ENCODE data around the gene PDE4B. TPM values are rescaled to one million over a fixed set of nuclear protein-coding genes. Genes with fewer than 3 reads are reported as not detected.

PDE4B gene
- total and polyA plus RNA-seq, 2 of the 13 experiments (the other 11 are each of a cell fraction or from before 2014, with no cell fraction given), result not detected

DNA sequence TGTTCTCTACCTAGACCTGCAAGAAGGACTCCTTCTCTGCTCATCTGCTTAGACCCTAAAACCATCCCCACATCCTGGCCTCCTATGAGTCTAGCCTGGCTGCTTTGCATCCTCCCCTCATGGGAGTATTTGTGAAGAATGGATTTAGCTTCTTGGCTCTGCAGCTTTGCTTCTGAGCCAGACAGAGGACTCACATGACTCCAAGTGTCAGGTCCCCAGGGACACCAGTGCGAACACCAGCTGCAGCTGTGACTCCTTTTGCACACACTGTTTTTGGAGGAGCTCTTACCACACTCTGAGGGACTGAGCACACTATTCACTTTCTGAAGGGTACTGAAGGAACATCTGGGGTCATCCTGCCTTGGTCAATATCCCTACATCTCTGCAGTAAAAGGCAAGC is 609.5 kb downstream of the PDE4B start:
- in situ Hi-C loops (cut with HindIII; ENCODE audit: extremely low pct_ligation_motif_present, low pct_unique_long_range_greater_than_20kb) (no loop called here), intact Hi-C loops (cut with micrococcal nuclease; ENCODE audit: unreplicated experiment) (no loop called here)
- Histone ChIP-seq H3K4me3 (replicated peaks in 1 of 3; ENCODE audit: insufficient read depth in 1 of 3, low read depth in 2 of 3, low read length in 3 of 3) (no peak overlapping the region), H3K79me2 (ENCODE audit: insufficient read depth, low read length) (no peaks in the 10 kb centered on the region), H3K9me3 (ENCODE audit: low read length) (peaks cover 12% of the 10 kb centered on the region; the same call in 1 of the 2 replicates), H3K36me3 (replicated peaks in 1 of 2; ENCODE audit: control insufficient read depth in 1 of 2, insufficient read depth in 2 of 2, low read length in 2 of 2) (no peaks in the 10 kb centered on the region), H3K9ac (ENCODE audit: insufficient read depth, low read depth, low read length) (no peak overlapping the region), H2AFZ (ENCODE audit: low read length) (no peak overlapping the region), H3K27ac (ENCODE audit: extremely low read length, insufficient read depth, low read length) (no peak overlapping the region), H3K27me3 (ENCODE audit: control insufficient read depth in 1 of 2, insufficient read depth in 2 of 2, low read length in 2 of 2) (no peaks in the 10 kb centered on the region), H3K4me1 (ENCODE audit: insufficient read depth, low read length) (no peaks in the 10 kb centered on the region), H4K20me1 (ENCODE audit: insufficient read depth, low read length) (no peaks in the 10 kb centered on the region), H3K4me2 (ENCODE audit: low read depth, low read length) (no peak overlapping the region)
- no peak for DNase-seq (ENCODE audit: low spot score)
- ChIA-PET CTCF (ENCODE audit: low intra/inter-chr PET ratio, low total read pairs) (no interaction called here), POLR2A (no interaction called here)
- 70% methylated on average over 1 of the region's 1 CpG for WGBS (ENCODE audit: low lambda C conversion rate)
- ATAC-seq, result no peak
- FAIRE-seq, result no peak
- TF ChIP-seq HINFP (CRISPR knock-in tag; IDR thresholded peaks at IDR 0.05; ENCODE audit: low read depth) (no peak), ZNF770 (CRISPR knock-in tag; IDR thresholded peaks at IDR 0.05) (no peak), KDM6A (CRISPR knock-in tag; IDR thresholded peaks at IDR 0.05; ENCODE audit: low read depth) (no peak), ESRRA (CRISPR knock-in tag; IDR thresholded peaks at IDR 0.05; ENCODE audit: low read depth) (no peak), NFE2L1 (CRISPR knock-in tag; IDR thresholded peaks at IDR 0.05; ENCODE audit: borderline replicate concordance) (no peak), ATM (IDR thresholded peaks at IDR 0.05; ENCODE audit: borderline replicate concordance) (no peak), ONECUT2 (CRISPR knock-in tag; IDR thresholded peaks at IDR 0.05) (no peak), ZFP90 (CRISPR knock-in tag; IDR thresholded peaks at IDR 0.05; ENCODE audit: borderline replicate concordance) (no peak)
- no TSS peak for BruUV-seq (replicated peaks)

All from HepG2 (cell line).